ENCODE data around the gene DNAH14.
"Not testable (repeated sequence)": the region's sequence is repeated elsewhere in the genome, so short reads cannot be mapped to it uniquely, and the experiment has no call there.

DNAH14 gene

DNA sequence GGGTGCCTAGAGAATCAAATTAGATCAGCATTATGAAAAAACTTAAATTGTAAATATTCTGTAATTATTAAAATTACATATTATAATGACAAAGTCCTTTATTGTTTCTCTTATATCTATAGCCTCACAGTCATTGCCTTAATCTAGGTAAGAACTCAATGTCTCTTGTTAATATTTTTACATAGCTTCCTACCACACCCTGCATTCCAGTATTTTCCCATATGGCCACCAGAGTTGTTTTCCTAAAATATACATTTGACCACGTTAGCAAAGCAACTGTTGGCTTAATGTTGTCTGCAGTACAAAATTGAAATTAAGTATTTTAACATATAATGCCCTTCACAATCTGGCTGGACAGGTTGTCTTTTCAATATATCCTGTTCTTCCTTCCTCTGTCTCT, 230.3 kb downstream of the DNAH14 start:
- DNase-seq, result no peak

DNA sequence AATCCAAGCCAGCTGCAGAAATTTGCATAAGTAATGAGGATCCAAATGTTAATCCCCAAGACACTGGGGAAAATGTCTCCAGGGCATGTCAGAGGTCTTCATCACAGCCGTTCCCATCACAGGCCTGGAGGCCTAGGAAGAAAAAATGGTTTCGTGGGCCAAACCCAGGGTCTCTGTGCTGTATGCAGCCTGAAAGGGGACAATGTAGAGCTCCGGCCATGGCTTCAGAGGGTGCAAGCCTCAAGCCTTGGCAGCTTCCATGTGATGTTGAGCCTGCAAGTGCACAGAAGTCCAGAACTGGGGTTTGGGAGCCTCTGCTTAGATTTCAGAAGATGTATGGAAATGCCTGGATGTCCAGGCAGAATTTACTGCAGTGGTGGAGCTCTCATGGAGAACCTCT, 247.9 kb downstream of the DNAH14 start:
- not testable (repeated sequence) for DNase-seq

DNA sequence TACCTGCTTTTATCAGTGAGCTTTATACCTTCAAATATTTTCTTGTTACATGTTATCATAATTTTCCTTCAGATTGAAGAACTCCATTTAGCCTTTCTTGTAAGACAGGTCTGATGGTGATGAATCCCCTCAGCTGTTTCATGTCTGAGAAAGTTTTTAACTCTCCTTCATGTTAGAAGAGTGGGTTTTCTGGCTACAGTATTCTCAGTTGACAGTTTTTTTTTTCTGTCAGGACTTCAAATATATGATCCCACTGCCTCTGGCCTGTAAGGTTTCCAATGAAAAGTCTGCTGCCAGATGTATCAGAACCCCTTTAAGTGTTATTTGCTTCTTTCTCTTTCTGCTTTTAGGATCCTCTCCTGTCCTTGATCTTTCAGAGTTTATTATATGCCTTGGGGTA, 250.2 kb downstream of the DNAH14 start:
- no peak for DNase-seq

DNA sequence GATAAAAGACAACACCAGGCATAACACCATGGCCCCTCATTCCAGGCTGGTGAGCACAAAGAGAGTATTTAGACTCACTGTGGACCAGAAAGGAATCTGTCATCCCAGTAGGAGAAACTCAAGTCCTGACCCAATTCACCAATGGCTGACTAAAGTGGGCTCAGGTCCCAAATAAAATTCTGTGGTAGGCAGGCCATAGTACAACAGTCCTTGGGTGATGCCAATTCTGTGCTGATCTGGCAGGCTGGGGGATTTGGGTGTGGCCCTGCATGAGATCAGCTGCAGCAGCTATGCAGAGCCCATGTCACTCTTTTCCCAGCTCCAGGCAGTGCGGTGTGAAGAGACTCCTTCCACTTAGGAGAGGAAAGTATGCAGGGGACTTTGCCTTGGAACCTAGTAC, 253.2 kb downstream of the DNAH14 start:
- DNase-seq, result no peak

DNA sequence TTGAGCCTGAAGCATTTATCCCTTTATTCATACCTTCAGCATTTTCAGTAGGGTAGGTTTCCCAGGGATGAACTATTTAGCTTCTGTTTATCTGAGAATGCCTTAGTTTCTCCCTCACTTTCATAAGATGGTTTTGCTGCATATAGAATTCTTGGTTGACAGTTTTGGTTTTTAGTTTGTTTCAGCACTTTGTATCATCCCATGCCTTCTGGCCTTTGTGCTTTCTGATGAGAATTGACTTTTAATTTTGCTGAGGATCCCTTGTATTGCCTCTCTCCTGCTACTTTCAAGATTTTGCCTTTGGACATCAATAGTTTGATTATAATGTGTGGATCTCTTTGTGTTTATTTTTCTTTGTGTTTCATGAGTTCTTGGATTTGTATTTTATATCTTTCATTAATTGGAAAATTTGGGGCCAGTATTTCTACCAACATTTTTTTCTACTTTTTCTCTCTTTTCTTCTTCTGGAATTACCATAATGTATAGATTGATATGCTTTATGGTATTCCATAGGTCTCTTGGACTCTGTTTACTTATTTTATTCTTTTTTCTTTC, 261.8 kb downstream of the DNAH14 start:
- no peak for DNase-seq

DNA sequence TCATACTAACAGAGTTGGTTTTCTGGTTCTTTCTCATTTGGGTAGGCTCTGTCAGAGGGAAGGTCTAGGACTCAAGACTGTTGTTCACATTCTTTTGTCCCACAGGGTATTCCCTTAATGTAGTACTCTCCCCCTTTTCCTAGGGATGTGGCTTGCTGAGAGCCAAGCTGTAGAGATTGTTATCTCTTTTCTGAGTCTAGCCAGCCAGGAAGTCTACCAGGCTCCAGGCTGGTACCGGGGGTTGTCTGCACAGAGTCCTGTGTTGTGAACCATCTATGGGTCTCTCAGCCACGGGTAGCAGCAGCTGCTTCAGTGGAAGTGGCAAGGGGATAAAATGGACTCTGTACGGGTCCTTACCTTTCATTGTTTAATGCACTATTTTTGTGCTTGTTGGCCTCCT, 272.0 kb downstream of the DNAH14 start:
- DNase-seq, result no peak

DNA sequence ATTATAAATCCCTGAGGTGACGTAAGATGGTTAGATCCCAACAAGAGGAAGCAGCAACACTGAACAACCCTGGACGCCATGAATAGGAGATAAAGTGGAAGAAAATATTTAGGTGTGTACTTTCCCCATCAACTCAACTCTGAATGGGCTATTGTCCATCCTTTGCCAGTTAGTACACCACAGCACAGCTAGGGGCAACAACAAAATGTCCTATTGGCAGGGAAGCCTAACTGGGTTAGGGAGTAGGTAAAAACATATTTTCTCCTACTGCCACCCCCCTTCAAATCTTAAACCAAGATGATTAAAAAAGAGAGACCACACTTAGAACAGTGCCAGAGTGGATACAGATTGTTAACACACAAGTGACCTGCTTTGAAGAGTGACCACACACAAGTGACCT, 278.3 kb downstream of the DNAH14 start:
- no peak for DNase-seq

DNA sequence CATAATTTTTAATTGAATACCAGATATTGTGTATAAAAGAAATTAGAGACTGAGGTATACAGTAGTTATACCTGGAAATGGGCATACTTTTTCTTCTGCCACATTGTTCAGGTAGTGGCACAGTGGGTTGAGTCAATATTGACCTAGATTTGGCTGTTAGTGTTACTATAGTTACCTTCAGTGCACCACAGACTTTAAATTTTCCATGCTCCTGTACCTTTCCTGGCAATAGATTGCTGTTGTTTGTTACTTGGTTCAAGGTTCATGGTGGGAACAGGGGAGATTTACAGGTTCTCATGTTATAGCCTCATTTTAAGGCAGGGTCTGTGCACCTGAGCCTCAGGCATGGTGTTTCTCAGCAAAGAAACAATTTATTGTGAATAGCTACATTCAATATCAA, 279.7 kb downstream of the DNAH14 start:
- DNase-seq, result no peak

DNA sequence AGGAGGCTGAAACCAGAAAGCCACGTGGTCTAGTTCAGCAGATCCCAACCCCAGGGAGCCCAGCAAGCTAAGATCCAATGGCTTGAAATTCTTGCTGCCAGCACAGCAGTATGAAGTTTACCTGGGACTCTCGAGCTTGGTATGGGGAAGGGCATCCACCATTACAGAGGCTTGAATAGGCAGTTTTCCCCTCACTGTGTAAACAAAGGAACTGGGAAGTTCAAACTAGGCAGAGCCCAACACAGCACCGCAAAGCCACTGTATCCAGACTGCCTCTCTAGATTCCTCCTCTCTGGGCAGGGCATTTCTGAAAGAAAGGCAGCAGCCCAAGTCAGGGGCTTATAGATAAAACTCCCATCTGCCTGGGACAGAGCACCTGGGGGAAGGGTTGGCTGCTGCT, 280.7 kb downstream of the DNAH14 start:
- not testable (repeated sequence) for DNase-seq

DNA sequence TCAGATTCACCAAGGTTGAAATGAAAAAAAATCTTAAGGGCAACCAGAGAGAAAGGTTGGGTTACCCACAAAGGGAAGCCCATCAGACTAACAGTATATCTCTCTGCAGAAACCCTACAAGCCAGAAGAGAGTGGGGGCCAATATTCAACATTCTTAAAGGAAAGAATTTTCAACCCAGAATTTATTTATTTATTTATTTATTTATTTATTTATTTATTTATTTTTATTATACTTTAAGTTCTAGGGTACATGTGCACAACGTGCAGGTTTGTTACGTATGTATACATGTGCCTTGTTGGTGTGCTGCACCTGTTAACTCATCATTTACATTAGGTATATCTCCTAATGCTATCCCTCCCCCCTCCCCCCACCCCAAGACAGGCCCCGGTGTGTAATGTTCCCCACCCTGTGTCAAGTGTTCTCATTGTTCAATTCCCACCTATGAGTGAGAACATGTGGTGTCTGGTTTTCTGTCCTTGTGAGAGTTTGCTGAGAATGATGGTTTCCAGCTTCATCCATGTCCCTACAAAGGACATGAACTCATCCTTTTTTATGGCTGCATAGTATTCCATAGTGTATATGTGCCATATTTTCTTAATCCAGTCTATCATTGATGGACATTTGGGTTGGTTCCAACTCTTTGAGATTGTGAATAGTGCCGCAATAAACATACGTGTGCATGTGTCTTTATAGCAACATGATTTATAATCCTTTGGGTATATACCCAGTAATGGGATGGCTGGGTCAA, 282.4 kb downstream of the DNAH14 start:
- not testable (repeated sequence) for DNase-seq

DNA sequence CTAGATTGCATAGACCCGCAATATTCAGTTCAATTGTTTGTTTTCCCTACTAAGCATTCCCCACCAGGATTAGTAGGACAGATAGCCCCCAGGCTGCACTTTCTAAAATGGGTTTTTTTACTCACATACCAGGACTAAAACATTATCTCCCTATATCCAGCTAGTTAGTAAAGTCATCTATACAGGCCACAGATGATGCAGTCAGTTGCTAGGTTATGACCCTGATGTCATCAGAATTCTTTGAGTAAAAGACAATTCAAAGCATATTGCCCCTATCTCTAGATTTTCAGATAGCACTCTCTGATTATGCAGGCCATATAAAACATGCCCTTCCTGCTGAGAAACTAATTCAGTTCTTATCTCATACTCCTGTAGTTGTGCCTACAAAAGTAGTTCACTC, 294.8 kb downstream of the DNAH14 start:
- no peak for DNase-seq

DNA sequence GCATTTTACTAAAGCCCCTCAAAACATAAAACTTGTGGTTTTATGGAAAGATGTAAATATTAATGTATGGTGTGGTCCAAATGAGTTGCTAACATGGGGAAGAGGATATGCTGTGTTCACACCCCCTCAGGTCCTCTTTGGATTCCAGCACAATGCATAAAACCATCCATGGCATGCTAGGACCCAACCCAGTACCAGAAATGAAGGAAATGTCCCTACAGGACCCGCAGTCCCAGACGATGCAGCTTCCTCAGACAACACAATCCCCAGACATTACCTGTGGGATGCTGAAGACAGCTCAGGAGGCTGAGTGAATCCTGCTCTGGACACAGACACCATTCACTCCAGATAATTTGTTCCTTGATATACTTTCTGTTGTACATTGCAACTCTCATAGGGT, 296.2 kb downstream of the DNAH14 start:
- no peak for DNase-seq

DNA sequence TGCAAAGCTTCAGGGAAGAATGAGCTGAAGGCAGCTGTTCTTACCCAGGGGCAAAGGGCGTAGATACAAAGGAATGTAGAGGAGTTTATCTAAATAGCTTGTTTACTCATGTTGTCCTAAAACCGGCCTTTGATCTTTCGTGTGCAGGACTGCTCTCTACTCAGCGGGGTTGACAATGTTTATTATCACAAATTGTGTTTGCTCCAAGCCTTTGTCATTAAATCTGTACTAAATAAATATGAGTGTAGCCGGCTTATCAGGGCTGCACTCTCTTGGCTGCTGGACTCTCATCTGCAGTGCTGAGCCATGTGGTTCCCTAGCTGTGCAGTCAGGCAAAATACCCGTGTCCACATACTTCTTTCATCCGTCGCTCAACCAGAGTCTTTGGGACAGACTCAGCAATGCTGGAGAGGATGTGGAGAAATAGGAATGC, 299.4 kb downstream of the DNAH14 start:
- DNase-seq, result no peak

DNA sequence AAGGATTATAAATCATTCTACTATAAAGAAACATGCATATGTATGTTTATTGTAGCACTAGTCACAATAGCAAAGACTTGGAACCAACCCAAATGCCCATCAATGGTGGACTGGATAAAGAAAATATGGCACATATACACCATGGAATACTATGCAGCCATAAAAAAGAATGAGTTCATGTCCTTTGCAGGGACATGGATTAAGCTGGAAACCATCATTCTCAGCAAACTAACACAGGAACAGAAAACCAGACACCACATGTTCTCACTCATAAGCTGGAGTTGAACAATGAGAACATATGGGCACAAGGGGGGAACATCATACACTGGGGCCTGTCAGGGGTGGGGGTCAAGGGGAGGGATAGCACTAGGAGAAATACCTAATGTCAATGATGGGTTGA, 300.0 kb downstream of the DNAH14 start:
- not testable (repeated sequence) for DNase-seq

DNA sequence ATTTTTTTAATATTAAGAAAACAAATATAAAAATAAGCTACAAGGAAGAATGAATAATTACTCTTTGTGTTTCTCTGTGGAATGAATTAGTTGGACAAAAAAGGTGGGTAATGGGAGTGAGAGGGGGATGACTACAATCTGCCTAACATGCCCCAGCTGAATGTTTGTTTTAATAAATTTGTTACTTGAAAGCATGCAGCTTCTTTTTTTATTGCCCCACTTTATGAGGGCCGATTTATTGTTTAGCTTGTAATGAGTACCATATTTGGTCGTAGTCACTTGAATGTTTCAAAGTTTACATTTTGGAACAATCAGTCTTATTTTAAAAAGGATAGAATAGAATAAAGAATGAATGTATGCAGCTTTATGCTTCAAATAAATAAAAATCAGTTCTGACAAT, 301.0 kb downstream of the DNAH14 start:
- DNase-seq, result no peak

DNA sequence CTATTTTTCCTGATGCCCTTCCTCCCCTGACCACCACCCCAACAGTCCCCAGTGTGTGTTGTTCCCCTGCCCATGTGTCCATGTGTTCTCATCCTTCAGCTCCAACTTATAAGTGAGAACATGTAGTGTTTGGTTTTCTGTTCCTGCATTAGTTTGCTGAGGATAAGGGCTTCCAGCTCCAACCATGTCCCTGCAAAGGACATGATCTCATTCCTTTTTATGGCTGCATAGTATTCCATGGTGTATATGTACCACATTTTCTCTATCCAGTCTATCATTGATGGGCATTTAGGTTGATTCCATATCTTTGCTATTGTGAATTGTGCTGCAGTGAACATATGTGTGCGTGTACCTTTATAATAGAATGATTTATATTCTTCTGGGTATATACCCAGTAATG, 303.5 kb downstream of the DNAH14 start:
- DNase-seq, result not testable (repeated sequence)

DNA sequence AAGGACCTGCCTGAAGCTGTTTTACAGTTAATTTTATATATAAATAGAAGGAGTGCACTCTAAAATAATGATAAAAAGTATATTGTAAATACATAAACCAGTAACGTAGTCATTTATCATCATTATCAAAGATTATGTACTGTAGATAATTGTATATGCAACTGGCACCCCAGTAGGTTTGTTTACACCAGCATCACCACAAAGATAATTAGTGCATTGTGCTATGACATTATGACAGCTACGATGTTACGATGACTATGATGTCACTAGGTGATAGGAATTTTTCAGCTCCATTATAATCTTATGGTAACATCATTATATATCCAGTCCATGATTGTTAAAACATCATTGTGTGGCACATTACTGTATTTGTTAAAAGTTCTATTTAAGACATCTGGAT, 313.1 kb downstream of the DNAH14 start:
- no peak for DNase-seq

DNA sequence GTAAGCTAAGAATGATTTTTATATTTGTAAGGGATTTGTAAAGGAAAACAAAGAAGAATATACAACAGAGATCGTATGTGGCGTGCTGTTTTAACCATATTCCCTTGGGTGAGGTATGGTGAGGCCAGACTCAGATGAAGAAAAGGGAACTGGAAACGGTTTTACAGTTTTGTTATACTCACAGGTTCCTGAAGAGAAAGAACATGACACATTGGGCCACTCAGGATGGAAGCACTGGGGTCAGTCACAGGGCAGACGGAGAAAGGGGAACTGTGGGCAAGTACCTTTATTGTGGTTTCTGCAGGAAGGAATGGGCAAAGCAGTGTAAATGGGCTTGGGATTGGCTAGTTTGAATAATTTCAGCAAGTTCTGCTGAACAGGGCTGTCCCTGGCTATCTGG, 321.0 kb downstream of the DNAH14 start:
- DNase-seq, result no peak

DNA sequence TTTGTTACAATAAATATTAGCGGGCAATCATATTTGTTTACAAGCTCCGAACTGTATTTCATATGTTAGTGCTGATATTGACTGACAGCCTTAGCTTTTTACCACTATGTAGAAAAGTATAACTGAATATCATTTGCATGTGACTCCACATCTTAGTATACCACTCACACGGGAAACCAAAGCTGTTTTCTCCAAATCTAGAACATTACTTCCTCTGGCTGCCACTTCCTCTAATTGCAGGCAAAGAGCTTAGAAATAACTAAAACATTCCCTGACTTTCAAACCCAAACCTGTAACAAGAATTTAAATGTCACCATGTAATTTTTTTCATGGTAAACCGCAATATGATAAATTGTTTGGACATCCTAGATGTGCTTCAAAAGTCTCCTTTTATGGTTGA, 323.7 kb downstream of the DNAH14 start:
- no peak for DNase-seq

DNA sequence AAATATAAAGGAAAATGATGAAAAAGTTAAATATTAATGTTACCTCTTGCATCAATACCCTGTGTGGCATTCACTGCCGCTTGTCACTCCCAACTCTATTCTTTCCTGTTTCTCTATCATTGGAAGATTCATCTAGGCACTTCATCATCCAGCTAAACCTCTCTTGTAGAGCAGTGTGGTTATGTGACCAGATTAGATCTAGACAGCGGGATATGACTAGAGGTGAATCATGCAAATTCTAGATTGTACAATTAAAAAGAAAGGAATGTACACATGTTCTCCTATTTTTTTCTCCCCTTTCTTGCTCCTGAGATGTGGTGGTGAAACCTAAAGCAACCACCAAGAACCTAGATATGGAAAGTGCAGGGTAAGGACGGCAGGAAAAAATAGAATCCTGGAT, 324.3 kb downstream of the DNAH14 start:
- DNase-seq, result no peak

DNA sequence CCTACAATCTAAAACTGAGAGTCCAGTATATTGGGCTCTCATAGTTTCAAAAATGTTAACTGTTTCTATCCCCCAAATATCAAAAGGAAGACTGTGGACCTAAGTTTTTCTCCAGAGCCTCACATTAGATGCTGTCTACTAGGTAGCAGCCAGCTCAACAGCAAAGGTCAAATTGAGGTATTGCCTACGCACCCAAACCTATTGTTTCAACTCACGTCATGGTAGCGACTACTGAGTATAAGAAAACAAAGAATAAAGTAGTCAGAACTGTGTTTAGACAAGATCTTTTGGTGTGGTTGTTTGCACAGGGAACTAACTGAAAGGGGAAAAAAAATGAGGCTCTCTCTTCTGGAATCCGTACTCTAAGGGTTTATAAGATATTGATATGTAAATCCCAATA, 325.2 kb downstream of the DNAH14 start:
- DNase-seq, result no peak

DNA sequence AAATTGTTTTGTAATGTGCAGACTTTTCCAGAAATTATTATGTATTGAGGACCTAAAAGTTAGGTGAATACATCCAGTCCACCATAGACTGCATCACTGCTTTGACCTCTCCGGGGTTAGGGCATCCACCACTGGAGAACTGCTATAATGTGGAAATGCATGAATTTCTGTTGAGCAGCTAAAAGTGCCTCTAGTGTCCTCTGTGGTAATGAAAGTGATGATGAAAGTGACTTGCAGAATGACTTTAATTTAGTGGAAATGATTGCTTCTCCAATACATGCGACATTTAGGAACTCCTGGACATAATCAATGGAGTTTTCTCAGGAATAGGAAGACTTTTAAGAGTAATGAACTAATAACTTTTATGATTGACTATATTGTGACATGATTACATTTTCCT, 327.6 kb downstream of the DNAH14 start:
- DNase-seq, result no peak

DNA sequence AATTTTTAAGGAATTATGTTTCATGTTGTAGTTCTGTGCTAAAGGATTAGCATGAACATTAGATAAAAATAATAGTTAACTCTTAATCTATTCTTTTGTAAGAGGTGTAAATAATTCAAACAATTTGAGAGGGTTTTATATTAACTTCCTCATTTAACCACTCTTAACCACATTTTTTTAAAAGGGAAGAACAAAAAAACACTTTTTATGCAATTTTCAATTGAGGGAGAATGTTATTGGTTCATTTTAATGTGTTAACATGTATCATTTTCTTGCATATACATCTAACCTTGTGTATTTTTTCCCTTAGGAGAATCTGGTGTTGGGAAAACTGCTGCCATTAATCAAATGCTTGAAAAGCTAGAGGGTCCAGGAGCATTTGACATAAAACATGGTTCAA, 329.3 kb downstream of the DNAH14 start:
- DNase-seq, result no peak

DNA sequence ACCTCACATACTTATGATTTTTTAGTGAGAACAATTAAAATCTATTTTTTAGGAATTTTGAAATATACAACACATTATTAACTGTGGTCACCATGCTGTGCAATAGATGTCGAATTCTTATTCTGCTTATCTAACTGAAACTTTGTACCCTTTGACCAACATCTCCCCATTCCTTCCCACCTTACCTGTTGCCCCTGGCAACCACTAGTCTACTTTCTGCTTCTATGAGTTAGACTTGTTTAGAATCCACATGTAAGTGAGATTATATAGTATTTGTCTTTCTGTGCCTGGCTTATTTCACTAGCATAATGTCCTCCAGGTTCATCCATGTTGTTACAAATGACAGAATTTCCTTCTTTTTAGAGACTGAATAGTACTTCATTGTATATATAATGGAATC, 330.1 kb downstream of the DNAH14 start:
- no peak for DNase-seq

DNA sequence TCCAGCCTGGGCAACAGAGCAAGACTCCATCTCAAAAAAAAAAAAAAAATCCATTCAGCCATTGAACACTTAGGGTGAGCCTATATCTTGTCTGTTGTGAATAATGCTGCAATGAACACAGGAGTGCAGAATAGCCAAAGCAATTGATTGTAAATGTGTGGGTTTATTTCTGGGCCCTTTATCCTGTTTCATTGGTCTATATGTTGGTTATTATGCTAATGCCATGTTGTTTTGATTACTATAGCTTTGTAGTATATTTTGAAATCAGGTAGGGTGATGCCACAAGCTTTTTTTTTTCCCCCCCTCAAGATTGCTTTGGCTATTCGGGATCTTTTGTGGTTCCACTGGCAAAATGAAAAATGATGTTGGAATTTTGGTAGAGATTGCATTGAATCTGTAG, 330.8 kb downstream of the DNAH14 start:
- DNase-seq, result no peak

Measured in NCI-H2107 (cell line).